ENCODE data around the gene CEP128. TPM values are rescaled to one million over a fixed set of nuclear protein-coding genes. Genes with fewer than 3 reads are reported as not detected.
"Not testable (repeated sequence)": the region's sequence is repeated elsewhere in the genome, so short reads cannot be mapped to it uniquely, and the experiment has no call there.

CEP128 gene
- total RNA-seq, 4 donors from 2014 or later, result 3.8 to 12.0 (median 6.0) TPM

DNA sequence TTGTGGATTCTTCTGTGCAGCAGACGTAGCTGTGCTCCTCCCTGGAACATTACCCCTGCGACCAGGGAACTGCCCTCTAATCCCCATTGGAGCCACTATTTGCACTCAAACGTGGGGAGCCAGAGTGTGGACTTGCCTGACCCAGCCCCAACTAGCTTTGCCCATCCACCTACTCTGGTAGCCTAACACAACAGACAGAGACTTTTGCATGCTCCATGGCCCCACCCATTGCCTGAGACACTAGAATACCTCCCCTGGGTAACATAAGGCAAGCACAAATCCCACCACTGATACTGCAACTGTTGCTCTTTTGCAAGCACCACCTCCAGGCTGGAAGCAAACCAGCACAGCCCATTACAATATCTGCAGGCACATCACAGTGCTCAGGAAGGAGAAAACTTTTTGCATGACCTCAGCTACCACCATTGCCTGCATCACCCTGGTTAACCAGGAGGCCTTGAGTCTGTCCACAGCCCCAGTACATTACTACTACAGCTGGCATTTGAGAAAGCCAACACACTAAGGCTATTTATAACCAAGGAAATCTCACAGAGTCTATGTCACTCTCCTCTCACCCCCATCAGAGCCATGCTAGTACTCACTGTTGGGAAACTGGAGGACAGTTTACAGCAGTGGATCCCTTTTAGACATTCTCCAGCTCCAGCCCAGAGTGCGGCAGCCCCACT, 15.0 kb downstream of the CEP128 start:
- no peaks in the 10 kb centered on the region for H3K27me3 ChIP-seq
- no peak overlapping the region for H3K27ac ChIP-seq
- no peaks in the 10 kb centered on the region for H3K4me1 ChIP-seq
- H3K4me3 ChIP-seq, result no peak overlapping the region
- H3K36me3 ChIP-seq, result no peaks in the 10 kb centered on the region
- no peak for ATAC-seq
- 70 to 88% methylated on average over 2 of the region's 4 CpGs for WGBS, 2 donors (ENCODE audit: low coverage in 1 of 2)
- TF ChIP-seq EP300 (IDR thresholded peaks at IDR 0.05) (no peak), POLR2A (IDR thresholded peaks at IDR 0.05) (no peak), POLR2AphosphoS5 (IDR thresholded peaks at IDR 0.05) (no peak)
- TF ChIP-seq, protein P1, sequence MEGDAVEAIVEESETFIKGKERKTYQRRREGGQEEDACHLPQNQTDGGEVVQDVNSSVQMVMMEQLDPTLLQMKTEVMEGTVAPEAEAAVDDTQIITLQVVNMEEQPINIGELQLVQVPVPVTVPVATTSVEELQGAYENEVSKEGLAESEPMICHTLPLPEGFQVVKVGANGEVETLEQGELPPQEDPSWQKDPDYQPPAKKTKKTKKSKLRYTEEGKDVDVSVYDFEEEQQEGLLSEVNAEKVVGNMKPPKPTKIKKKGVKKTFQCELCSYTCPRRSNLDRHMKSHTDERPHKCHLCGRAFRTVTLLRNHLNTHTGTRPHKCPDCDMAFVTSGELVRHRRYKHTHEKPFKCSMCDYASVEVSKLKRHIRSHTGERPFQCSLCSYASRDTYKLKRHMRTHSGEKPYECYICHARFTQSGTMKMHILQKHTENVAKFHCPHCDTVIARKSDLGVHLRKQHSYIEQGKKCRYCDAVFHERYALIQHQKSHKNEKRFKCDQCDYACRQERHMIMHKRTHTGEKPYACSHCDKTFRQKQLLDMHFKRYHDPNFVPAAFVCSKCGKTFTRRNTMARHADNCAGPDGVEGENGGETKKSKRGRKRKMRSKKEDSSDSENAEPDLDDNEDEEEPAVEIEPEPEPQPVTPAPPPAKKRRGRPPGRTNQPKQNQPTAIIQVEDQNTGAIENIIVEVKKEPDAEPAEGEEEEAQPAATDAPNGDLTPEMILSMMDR (IDR thresholded peaks at IDR 0.05), result no peak
- no peaks in the 10 kb centered on the region for H3K9me3 ChIP-seq

DNA sequence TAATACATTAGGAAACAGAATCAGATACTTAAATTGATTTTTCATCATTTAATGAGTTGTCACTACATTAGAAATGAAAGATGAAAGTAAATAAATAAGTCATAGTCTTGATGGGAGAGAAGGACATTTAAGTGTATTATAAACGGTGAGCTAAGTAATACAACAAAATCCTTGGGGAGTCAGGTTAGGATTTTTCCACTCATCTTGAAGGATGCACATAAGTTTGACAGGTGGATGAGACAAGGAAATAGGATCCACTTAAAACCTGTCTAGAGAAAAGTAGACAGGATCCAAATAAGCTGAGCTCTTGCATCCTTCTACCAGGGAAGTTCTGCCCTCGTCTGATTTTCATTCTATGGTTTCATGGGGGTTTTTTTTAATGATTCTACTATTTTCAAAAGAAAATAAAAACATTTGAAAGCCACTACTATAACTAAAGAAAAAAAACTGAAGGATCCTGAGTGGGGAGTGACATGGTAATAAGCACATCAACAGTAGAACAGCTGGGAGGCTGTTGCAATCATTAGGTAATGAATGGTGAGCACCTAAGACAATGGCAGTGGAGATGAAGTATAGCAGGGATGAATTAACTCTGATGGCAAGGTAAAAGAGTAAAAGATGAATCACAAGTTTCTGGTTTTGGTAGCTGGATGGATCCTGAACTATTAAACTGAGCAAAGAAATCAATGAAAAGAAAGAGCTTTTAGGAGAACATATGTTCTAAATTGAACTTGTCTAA, 17.0 kb downstream of the CEP128 start:
- 73 to 82% methylated on average over 2 of the region's 2 CpGs for WGBS, 2 donors (ENCODE audit: low coverage in 1 of 2)
- Histone ChIP-seq H3K9me3 (no peaks in the 10 kb centered on the region), H3K27me3 (no peaks in the 10 kb centered on the region), H3K27ac (no peak overlapping the region), H3K4me1 (no peaks in the 10 kb centered on the region), H3K4me3 (no peak overlapping the region), H3K36me3 (no peaks in the 10 kb centered on the region)
- TF ChIP-seq, protein P1 (IDR thresholded peaks at IDR 0.05), result no peak
- TF ChIP-seq POLR2A (IDR thresholded peaks at IDR 0.05) (no peak), EP300 (IDR thresholded peaks at IDR 0.05) (no peak), POLR2AphosphoS5 (IDR thresholded peaks at IDR 0.05) (no peak)
- ATAC-seq, result no peak

GRCh38 chr14:80923368-80923767, 18.2 kb downstream of the CEP128 start:
- TF ChIP-seq POLR2AphosphoS5 (IDR thresholded peaks at IDR 0.05), result no peak
- no peak for TF ChIP-seq EP300 (IDR thresholded peaks at IDR 0.05)
- TF ChIP-seq POLR2A (IDR thresholded peaks at IDR 0.05), result no peak
- TF ChIP-seq, protein P1 (IDR thresholded peaks at IDR 0.05), result no peak
- no peak for ATAC-seq
- no peaks in the 10 kb centered on the region for H3K9me3 ChIP-seq
- H3K27me3 ChIP-seq, result no peaks in the 10 kb centered on the region
- H3K4me3 ChIP-seq, result no peak overlapping the region
- H3K36me3 ChIP-seq, result no peaks in the 10 kb centered on the region
- H3K4me1 ChIP-seq, result no peaks in the 10 kb centered on the region
- no peak overlapping the region for H3K27ac ChIP-seq

GRCh38 chr14:80919622-80920021, 21.9 kb downstream of the CEP128 start:
- Histone ChIP-seq H3K27ac (no peak overlapping the region), H3K9me3 (no peaks in the 10 kb centered on the region), H3K4me3 (no peak overlapping the region), H3K4me1 (no peaks in the 10 kb centered on the region), H3K27me3 (no peaks in the 10 kb centered on the region), H3K36me3 (peaks cover 0 to 17% of the 10 kb centered on the region in 2 donors)
- TF ChIP-seq, protein P1 (IDR thresholded peaks at IDR 0.05), result no peak
- no peak for TF ChIP-seq POLR2AphosphoS5 (IDR thresholded peaks at IDR 0.05)
- no peak for ATAC-seq
- WGBS, 2 donors (ENCODE audit: low coverage in 1 of 2), result 86 to 88% methylated on average over 3 of the region's 3 CpGs

DNA sequence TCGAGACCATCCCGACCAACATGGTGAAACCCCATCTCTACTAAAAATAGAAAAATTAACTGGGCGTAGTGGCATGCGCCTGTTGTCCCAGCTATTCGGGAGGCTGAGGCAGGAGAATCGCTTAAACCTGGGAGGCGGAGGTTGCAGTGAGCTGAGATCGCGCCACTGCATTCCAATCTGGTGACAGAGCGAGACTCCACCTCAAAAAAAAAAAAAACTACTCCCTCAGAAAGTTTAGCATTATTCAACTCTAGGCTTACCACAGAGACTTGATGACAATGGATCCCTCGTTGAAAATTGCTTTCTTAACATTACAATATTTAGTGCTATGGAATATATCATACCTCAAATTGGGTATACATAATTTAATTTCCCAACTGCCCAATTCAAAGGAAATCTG, 29.5 kb downstream of the CEP128 start:
- WGBS, 2 donors (ENCODE audit: low coverage in 1 of 2), result 95 to 97% methylated on average over 5 to 10 of the region's 11 CpGs
- H3K4me1 ChIP-seq, ATAC-seq, H3K9me3 ChIP-seq, H3K27ac ChIP-seq, H3K27me3 ChIP-seq, H3K4me3 ChIP-seq: not testable (repeated sequence)
- H3K36me3 ChIP-seq, result peaks cover 0 to 29% of the 10 kb centered on the region in 2 donors

Data from gastroesophageal sphincter (tissue), 4 donors.